Nephron (organoid): ENCODE results near the gene SNORC.

Source experiments
- H3K27ac Mint-ChIP-seq, 3 experiments: 2 replicates each; pipeline ENCODE4 v1.8.0; 2020; ENCODE audit warnings: mixed read lengths in 3 of 3, mild to moderate bottlenecking in 2 of 3, moderate library complexity in 1 of 3
- H3K27me3 Mint-ChIP-seq: 2 replicates; pipeline ENCODE4 v1.8.0; 2021; ENCODE audit warnings: low read depth, mild to moderate bottlenecking, moderate library complexity, mixed read lengths
- H3K36me3 Mint-ChIP-seq: 2 replicates; pipeline ENCODE4 v1.8.0; 2020; ENCODE audit warnings: low read depth, mixed read lengths
- H3K4me1 Mint-ChIP-seq: 2 replicates; pipeline ENCODE4 v1.8.0; 2020; ENCODE audit warnings: mixed read lengths
- H3K4me3 Mint-ChIP-seq, 3 experiments: 2 replicates each; pipeline ENCODE4 v1.8.0; 2020; ENCODE audit warnings: mild to moderate bottlenecking in 3 of 3, mixed read lengths in 3 of 3, moderate library complexity in 2 of 3
- H3K9me3 Mint-ChIP-seq: 2 replicates; pipeline ENCODE4 v1.8.0; 2020; ENCODE audit warnings: mixed read lengths
- CTCF ChIP-seq, 3 experiments: fragments of 200-600 bp; sonication (generic); IDR thresholded peaks; one replicate each; pipeline ENCODE4 v1.5.0; 2021; ENCODE audit warnings: antibody characterized with exemption in 3 of 3; ENCODE audit not compliant: unreplicated experiment in 3 of 3

SNORC gene

GRCh38 chr2:232896720-232897597 lies 26.9 kb downstream of the SNORC start:
- TF ChIP-seq CTCF (IDR thresholded peaks at IDR 0.05; ENCODE audit: unreplicated experiment in 3 of 3), result no peak
- Mint-ChIP-seq H3K9me3 (no peaks in the 10 kb centered on the region), H3K4me3 (no peak overlapping the region), H3K27ac (no peak overlapping the region), H3K4me1 (peaks cover 6% of the 10 kb centered on the region), H3K36me3 (no peaks in the 10 kb centered on the region), H3K27me3 (peaks cover 14% of the 10 kb centered on the region)

GRCh38 chr2:232897598-232898408 lies 27.7 kb downstream of the SNORC start:
- Mint-ChIP-seq H3K4me3 (no peak overlapping the region), H3K27ac (no peak overlapping the region), H3K36me3 (no peaks in the 10 kb centered on the region), H3K4me1 (no peaks in the 10 kb centered on the region), H3K9me3 (no peaks in the 10 kb centered on the region), H3K27me3 (peaks cover 8% of the 10 kb centered on the region)
- no peak for TF ChIP-seq CTCF (IDR thresholded peaks at IDR 0.05; ENCODE audit: unreplicated experiment in 3 of 3)

- H3K36me3 Mint-ChIP-seq, result no peaks in the 10 kb centered on the region
- no peaks in the 10 kb centered on the region for H3K4me1 Mint-ChIP-seq
- H3K9me3 Mint-ChIP-seq, result no peaks in the 10 kb centered on the region
- no peak for TF ChIP-seq CTCF (IDR thresholded peaks at IDR 0.05; ENCODE audit: unreplicated experiment in 3 of 3)
- H3K27ac Mint-ChIP-seq, result no peak overlapping the region
- no peak overlapping the region for H3K4me3 Mint-ChIP-seq
- peaks cover 8% of the 10 kb centered on the region for H3K27me3 Mint-ChIP-seq
Measured at GRCh38 chr2:232898592-232899543, 28.8 kb downstream of the SNORC start.

GRCh38 chr2:232900811-232901735 lies 31.0 kb downstream of the SNORC start:
- no peaks in the 10 kb centered on the region for H3K36me3 Mint-ChIP-seq
- no peak for TF ChIP-seq CTCF (IDR thresholded peaks at IDR 0.05; ENCODE audit: unreplicated experiment in 3 of 3)
- no peak overlapping the region for H3K4me3 Mint-ChIP-seq
- H3K27ac Mint-ChIP-seq, result no peak overlapping the region
- no peaks in the 10 kb centered on the region for H3K4me1 Mint-ChIP-seq
- no peaks in the 10 kb centered on the region for H3K9me3 Mint-ChIP-seq
- H3K27me3 Mint-ChIP-seq, result no peaks in the 10 kb centered on the region
